Measurements from ENCODE around the gene ITPRID2. TPM values are rescaled to one million over a fixed set of nuclear protein-coding genes. Genes with fewer than 3 reads are reported as not detected.

The ITPRID2 gene
- total RNA-seq, 1 experiment from 2014 or later: 419 TPM

DNA sequence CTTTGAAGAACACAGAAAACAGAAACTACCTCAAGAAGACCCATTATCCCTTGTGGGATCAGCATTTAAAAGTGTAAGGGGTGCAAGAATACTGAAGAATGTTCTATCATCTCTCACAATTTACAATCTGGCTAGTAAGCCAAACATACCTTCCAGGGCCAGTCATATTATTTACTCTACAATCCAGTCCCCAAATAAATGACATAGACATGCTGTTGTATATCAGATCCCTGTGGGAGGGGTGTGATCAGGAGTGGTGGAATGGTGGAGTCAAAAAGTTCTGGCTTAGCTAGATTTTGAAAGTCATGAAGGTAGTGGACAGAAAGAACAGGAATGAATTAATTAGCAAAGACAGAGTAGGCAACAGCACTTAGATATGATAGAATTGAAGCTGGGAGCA lies 1.8 kb upstream of the ITPRID2 start:
- no peaks in the 10 kb centered on the region for H3K9me2 ChIP-seq (ENCODE audit: insufficient read depth)
- no peak for DNase-seq
- ChIA-PET CTCF (no interaction called here), POLR2A (ENCODE audit: unreplicated experiment) (no interaction called here)
- peaks cover 19% of the 10 kb centered on the region for H3K36me3 ChIP-seq (ENCODE audit: low read depth)
- H4K20me1 ChIP-seq (ENCODE audit: insufficient read depth): peaks cover 10% of the 10 kb centered on the region
- H3K79me2 ChIP-seq (ENCODE audit: low read depth): peaks cover 28% of the 10 kb centered on the region
- no peaks in the 10 kb centered on the region for H3K9me3 ChIP-seq (ENCODE audit: insufficient read depth, low read depth)
- no peak overlapping the region for H2AFZ ChIP-seq
- H3F3A ChIP-seq (ENCODE audit: insufficient read depth, low read depth): peaks cover 10% of the 10 kb centered on the region; the same call in 1 of the 2 replicates
- no peak overlapping the region for H3K4me3 ChIP-seq
- no TSS peak for BruUV-seq (replicated peaks)
- no peak for TF ChIP-seq EZH2 (IDR thresholded peaks at IDR 0.05; ENCODE audit: low read depth)
- TF ChIP-seq, protein P1, sequence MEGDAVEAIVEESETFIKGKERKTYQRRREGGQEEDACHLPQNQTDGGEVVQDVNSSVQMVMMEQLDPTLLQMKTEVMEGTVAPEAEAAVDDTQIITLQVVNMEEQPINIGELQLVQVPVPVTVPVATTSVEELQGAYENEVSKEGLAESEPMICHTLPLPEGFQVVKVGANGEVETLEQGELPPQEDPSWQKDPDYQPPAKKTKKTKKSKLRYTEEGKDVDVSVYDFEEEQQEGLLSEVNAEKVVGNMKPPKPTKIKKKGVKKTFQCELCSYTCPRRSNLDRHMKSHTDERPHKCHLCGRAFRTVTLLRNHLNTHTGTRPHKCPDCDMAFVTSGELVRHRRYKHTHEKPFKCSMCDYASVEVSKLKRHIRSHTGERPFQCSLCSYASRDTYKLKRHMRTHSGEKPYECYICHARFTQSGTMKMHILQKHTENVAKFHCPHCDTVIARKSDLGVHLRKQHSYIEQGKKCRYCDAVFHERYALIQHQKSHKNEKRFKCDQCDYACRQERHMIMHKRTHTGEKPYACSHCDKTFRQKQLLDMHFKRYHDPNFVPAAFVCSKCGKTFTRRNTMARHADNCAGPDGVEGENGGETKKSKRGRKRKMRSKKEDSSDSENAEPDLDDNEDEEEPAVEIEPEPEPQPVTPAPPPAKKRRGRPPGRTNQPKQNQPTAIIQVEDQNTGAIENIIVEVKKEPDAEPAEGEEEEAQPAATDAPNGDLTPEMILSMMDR (conservative IDR thresholded peaks at IDR 0.05): no peak
- peaks cover 24% of the 10 kb centered on the region for H3K4me1 ChIP-seq (replicated peaks; ENCODE audit: insufficient read depth)
- H3K27ac ChIP-seq: no peak overlapping the region
- no peaks in the 10 kb centered on the region for H3K27me3 ChIP-seq (ENCODE audit: insufficient read depth, low read depth)
- intact Hi-C loops (cut with micrococcal nuclease; ENCODE audit: unreplicated experiment): loop anchor here (5.0 to 10.0 kb wide), 4 partner anchors 188 to 1765 kb away; no protein-coding TSS in a partner anchor
- no peak overlapping the region for H3K4me2 ChIP-seq

DNA sequence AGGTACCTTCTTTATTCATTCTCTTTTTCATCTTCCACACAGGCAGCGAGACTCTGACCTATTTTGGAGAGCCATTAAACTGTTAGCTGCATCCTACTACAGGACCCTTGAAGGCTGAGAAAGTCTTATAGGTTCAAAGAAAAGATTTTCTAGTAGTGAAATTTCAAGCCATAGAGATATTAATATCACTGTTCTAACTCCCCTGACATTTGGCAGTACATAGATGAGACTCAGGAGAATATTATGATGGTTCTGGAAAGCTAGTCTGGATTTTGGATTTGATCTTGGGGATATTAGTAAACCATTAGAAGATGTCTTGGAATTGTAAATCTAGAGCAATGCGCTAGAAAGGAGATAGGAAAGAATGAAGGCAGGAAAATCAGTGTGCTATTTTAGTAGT lies 1.3 kb upstream of the ITPRID2 start:
- Histone ChIP-seq H3K4me3 (no peak overlapping the region), H3K4me2 (peak overlapping the region; percentile 77; the same call in 1 of the 2 replicates), H3K9me2 (ENCODE audit: insufficient read depth) (no peaks in the 10 kb centered on the region), H2AFZ (no peak overlapping the region), H3K9me3 (ENCODE audit: insufficient read depth, low read depth) (no peaks in the 10 kb centered on the region), H3K79me2 (ENCODE audit: low read depth) (peaks cover 33% of the 10 kb centered on the region), H3K4me1 (replicated peaks; ENCODE audit: insufficient read depth) (peaks cover 29% of the 10 kb centered on the region), H3K27me3 (ENCODE audit: insufficient read depth, low read depth) (no peaks in the 10 kb centered on the region), H3K27ac (no peak overlapping the region), H4K20me1 (ENCODE audit: insufficient read depth) (peaks cover 10% of the 10 kb centered on the region), H3K36me3 (ENCODE audit: low read depth) (peaks cover 19% of the 10 kb centered on the region), H3F3A (ENCODE audit: insufficient read depth, low read depth) (peaks cover 10% of the 10 kb centered on the region; the same call in 1 of the 2 replicates)
- ChIA-PET POLR2A (ENCODE audit: unreplicated experiment) (no interaction called here), CTCF (no interaction called here)
- intact Hi-C loops (cut with micrococcal nuclease; ENCODE audit: unreplicated experiment): loop anchor here (5.0 to 10.0 kb wide), 4 partner anchors 187 to 1765 kb away; no protein-coding TSS in a partner anchor
- DNase-seq: no peak
- TF ChIP-seq EZH2 (IDR thresholded peaks at IDR 0.05; ENCODE audit: low read depth): no peak
- TF ChIP-seq, protein P1 (conservative IDR thresholded peaks at IDR 0.05): no peak
- no TSS peak for BruUV-seq (replicated peaks)

DNA sequence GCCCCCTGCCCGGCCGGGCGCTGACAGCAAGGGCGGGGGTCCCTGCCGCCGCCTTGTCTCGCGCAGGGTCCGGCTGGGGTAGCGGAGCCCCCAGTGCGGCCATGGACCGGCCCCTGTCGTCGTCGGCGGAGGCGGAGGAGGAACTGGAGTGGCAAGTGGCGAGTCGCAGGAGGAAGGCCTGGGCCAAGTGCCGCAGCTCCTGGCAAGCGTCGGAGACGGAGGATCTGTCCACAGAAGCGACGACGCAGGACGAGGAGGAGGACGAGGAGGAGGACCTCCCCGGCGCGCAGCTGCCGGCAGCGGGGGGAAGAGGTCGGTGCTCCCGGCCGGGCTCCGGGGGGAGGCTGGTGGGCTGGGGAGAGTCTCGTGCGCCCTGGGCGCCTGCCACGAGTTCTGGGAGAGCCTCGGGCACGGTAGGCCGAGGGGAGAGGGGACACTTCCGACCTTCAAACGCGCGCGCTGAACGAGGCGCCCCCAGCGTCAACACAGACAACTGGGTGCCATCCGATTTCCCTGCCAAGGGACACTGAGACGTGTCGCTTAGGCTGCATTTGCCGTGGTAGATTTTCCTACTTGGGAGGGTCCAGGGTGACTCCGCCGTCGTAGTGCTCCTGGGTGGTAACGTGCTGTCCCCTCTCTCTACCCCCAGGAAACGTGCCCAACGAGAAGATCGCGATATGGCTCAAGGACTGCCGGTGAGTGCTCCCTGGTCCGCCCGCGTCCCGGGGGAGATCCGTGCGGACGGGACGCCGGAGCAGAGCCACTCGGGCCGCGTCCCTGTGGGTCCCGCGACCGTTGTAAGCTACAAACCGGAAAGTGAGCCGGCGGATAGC lies 652 bp downstream of the ITPRID2 start:
- Histone ChIP-seq H3K4me1 (replicated peaks; ENCODE audit: insufficient read depth) (peaks cover 49% of the 10 kb centered on the region), H3K79me2 (ENCODE audit: low read depth) (peaks cover 52% of the 10 kb centered on the region), H3K4me3 (peak overlapping the region; percentile 88), H4K20me1 (ENCODE audit: insufficient read depth) (peaks cover 10% of the 10 kb centered on the region), H3K36me3 (ENCODE audit: low read depth) (peaks cover 36% of the 10 kb centered on the region), H2AFZ (peak overlapping the region; percentile 91), H3K27ac (peak overlapping the region; percentile 82), H3K9me2 (ENCODE audit: insufficient read depth) (no peaks in the 10 kb centered on the region), H3K4me2 (peak overlapping the region; percentile 94), H3F3A (ENCODE audit: insufficient read depth, low read depth) (peaks cover 10% of the 10 kb centered on the region; the same call in 1 of the 2 replicates), H3K27me3 (ENCODE audit: insufficient read depth, low read depth) (no peaks in the 10 kb centered on the region), H3K9me3 (ENCODE audit: insufficient read depth, low read depth) (no peaks in the 10 kb centered on the region)
- POLR2A ChIA-PET (ENCODE audit: unreplicated experiment): interaction anchor here (0.5 to 0.7 kb wide), 10 partner anchors 12 to 1148 kb away, joined by 3 to 6 read pairs (median 4); no protein-coding TSS in a partner anchor
- no TSS peak for BruUV-seq (replicated peaks)
- CTCF ChIA-PET: interaction anchor here (0.6 to 1.2 kb wide), 3 partner anchors 31 to 149 kb away, joined by 3 to 7 read pairs (median 3); no protein-coding TSS in a partner anchor
- TF ChIP-seq, protein P1 (conservative IDR thresholded peaks at IDR 0.05): peak; percentile 41; the same call in 1 of the 2 replicates
- no peak for TF ChIP-seq EZH2 (IDR thresholded peaks at IDR 0.05; ENCODE audit: low read depth)
- intact Hi-C loops (cut with micrococcal nuclease; ENCODE audit: unreplicated experiment): loop anchor here (1.0 to 10.0 kb wide), 9 partner anchors 55 to 1767 kb away; no protein-coding TSS in a partner anchor
- DNase-seq: peak; percentile 78 to 88

All from PC-9 (cell line).